Stimulated activated CD8-positive, alpha-beta memory T cell treated with anti-CD3 and anti-CD28 coated beads, Interleukin-2, amount 100 ng/mL, for 48 hours (primary cell): ENCODE measurements around the gene COX6B2.

Experiments used
- DNase-seq, 2 donors: peaks; one replicate each; pipeline ENCODE4 v3.0.0-alpha.2; 2020; ENCODE audit warnings: low read depth in 2 of 2

COX6B2 gene

GRCh38 chr19:55312621-55313512 lies 41.7 kb downstream of the COX6B2 start:
- no peak for DNase-seq

DNA sequence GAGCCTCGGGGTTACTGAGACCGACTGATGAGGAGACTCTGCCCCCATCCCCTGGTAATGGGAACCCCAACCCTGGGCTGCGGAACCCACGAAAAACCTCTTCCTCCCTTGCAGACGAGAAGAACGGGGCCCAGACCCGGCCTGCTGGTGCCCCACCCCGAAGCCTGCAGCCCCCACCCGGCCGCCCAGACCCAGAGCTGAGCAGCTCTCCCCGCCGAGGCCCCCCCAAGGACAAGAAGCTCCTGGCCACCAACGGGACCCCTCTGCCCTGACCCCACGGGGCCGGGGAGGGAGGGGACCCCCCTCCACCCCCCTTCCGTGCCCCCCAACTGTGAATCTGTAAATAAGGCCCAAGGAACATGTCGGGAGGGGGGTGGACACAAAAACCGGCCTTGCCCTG lies 42.7 kb downstream of the COX6B2 start:
- no peak for DNase-seq

DNA sequence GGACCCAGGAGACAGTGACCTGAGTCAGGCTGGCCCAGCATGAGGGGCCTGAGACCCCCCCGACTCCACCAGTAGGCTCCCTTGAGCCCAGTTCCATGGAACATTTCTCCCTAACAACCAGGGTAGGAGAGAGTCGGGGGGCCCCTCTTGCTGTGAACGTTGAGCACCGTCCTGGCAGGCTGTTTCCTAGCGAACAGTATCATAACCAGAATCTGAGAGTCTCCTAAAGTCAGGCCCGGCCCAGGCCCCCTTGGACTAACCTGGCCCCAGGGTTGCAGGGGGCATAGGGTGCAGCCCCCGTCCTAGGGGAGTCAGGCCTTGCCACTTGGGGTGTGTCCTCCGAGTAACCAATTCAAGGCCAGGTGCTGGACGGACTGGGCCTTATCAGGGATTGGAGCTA lies 43.1 kb downstream of the COX6B2 start:
- DNase-seq = no peak

GRCh38 chr19:55310498-55310897 lies 44.0 kb downstream of the COX6B2 start:
- DNase-seq = no peak

- DNase-seq = no peak
Observed at GRCh38 chr19:55309448-55309847, 45.1 kb downstream of the COX6B2 start.

DNA sequence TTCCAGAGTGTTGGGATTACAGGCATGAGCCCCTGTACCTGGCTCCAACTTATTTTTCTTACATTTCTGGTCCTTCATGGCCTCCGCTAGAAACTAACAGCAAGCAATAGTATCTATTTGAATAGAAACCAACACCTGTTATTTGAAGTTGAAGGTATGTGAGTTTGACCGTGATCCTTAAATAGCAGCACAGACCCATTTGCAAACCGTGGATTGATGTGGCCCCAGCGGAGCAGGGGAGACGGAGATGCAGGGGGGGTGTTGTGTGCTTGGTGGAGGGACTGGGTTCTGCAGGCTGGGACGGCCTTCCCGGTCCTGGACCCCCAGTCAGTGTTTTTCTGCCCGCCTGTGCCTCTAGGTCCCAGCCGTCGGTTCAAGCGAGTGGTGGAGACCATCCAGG lies 46.2 kb downstream of the COX6B2 start:
- DNase-seq = no peak

DNA sequence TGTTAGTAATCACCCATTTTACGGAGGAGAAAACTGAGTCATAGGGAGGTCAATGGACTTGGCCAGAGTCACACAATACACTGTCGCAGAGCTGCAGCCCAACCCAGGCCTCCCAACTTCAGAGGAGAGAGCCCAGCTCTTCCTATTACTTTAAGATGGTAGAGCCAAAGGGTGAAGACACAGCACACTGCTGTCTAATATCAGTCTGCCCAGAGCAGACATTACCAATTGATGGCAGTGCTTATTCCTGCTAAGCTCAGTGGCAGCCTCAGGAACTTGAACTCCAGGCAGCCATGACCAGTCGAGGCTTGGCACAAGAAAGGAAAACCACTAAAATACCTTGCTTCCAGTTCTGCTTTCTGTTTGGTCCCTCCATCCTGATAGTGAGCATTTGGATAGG lies 47.8 kb downstream of the COX6B2 start:
- no peak for DNase-seq

DNA sequence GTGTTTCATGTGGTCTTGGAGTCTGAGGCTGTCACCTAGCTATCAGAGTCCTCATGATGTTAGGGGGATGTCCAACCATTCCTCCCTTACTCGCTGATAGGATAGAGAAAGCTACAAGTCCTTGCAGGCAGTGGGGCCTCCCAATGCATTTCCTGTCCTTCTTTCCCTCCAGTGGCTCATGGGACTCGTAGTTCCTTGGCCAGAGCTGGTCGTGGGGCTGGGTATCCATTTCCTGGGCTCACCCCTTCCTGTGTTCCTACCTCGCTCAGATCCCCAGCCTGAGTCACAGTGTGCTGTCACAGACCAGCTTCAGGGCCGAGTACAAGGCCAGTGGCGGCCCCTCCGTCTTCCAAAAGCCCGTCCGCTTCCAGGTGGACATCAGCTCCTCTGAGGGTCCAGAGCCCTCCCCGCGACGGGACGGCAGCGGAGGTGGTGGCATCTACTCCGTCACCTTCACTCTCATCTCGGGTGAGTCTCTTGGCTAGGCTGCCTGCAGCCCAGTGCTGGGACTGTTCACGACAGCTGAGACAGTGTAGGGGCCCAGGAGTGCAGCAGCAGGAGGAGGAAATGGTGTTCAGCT lies 48.4 kb downstream of the COX6B2 start:
- DNase-seq = no peak

- DNase-seq = peak in 1 of 2 donors; percentile 20
Observed at GRCh38 chr19:55305491-55305890, 49.0 kb downstream of the COX6B2 start.

GRCh38 chr19:55304980-55305379 lies 49.5 kb downstream of the COX6B2 start:
- DNase-seq = no peak

DNA sequence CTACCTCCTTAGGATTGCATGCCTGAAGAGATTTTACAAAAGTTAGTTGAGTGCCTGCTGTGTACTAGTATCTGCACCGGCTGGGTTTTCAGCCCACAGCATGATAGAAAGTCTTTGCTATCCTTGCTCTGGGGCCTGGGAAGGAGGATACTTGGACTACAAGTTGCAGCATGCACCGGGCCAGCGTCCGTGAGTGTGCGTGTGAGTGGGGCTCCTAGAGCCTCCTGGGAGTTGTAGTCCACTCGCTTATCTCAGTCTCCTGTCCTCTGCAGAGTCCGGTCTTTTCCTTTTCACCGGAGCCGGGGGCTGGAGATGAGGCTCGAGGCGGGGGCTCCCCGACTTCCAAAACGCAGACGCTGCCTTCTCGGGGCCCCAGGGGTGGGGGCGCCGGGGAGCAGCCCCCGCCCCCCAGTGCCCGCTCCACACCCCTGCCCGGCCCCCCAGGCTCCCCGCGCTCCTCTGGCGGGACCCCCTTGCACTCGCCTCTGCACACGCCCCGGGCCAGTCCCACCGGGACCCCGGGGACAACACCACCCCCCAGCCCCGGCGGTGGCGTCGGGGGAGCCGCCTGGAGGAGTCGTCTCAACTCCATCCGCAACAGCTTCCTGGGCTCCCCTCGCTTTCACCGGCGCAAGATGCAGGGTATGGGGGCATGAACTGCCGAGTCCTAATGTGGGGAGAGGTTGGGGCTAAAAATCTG lies 50.1 kb downstream of the COX6B2 start:
- DNase-seq = no peak

GRCh38 chr19:55303477-55303876 lies 51.0 kb downstream of the COX6B2 start:
- no peak for DNase-seq

GRCh38 chr19:55302318-55302703 lies 52.2 kb downstream of the COX6B2 start:
- DNase-seq = no peak

GRCh38 chr19:55301459-55302317 lies 52.8 kb downstream of the COX6B2 start:
- DNase-seq = peak; percentile 91 to 97

DNA sequence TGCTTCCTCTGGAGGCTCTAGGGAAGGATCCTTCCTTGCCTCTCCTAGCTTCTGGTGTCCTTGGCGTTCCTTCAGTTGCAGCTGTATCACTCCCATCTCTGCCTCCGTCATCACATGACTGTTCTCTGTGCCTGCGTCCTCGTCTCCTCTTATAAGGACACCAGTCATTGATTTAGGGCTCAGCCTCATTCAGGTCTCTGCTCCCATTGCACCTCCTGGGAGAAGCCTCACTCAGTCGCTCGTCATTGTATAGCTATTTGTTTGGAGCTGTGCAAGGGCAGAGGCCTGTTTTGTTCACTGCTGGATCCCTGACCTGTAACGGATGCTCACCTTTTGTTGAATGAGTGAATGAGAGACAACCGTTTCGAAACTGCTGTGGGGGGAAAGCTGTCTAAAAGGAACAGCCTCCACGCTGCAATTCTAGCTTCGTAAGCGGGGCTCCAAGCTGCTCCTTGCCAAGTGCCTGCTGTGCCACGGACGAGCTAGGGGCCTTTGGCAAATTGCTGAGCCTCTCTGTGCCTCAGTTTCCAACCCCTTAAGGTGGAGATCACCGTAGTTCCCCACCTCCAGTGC lies 53.5 kb downstream of the COX6B2 start:
- DNase-seq = no peak

- no peak for DNase-seq
Observed at GRCh38 chr19:55299991-55300390, 54.5 kb downstream of the COX6B2 start.
